HepG2 (cell line): ENCODE data around the gene CD72. TPM values are rescaled to one million over a fixed set of nuclear protein-coding genes. Genes with fewer than 3 reads are reported as not detected.
A peak's percentile ranks its signal among the peaks of the same experiment; 100 is the strongest.

Source experiments
- HNRNPH1 ChIP-seq: fragments of 200-400 bp; formaldehyde crosslinking; optimal IDR thresholded peaks from 2 replicates; pipeline ENCODE3; 2017; ENCODE audit warnings: mild to moderate bottlenecking, low read depth, low read length
- HNRNPL ChIP-seq: fragments of 200-400 bp; formaldehyde crosslinking; IDR thresholded peaks from 2 replicates; pipeline ENCODE4 v1.6.1; 2017; ENCODE audit warnings: mild to moderate bottlenecking, low read depth, low read length
- MAF1 ChIP-seq: sonication (generic); formaldehyde crosslinking; IDR thresholded peaks from 2 replicates; pipeline ENCODE4 v1.5.0; 2020; ENCODE audit warnings: missing genetic modification reagents, borderline replicate concordance
- MLXIP ChIP-seq: sonication (generic); formaldehyde crosslinking; IDR thresholded peaks from 2 replicates; pipeline ENCODE4 v1.9.0; 2021; ENCODE audit warnings: missing genetic modification reagents, borderline replicate concordance
- NFIC ChIP-seq: IDR thresholded peaks from 2 replicates; pipeline ENCODE4 v1.6.1; 2012; ENCODE audit warnings: mild to moderate bottlenecking, low read length, inconsistent platforms
- REXO4 ChIP-seq: sonication (generic); formaldehyde crosslinking; IDR thresholded peaks from 2 replicates; pipeline ENCODE4 v1.8.0; 2022; ENCODE audit warnings: missing genetic modification reagents, mild to moderate bottlenecking, borderline replicate concordance
- ZBTB7B ChIP-seq: sonication (generic); formaldehyde crosslinking; IDR thresholded peaks from 2 replicates; pipeline ENCODE4 v1.4.0; 2020; ENCODE audit warnings: missing genetic modification reagents
- ZMYM4 ChIP-seq: sonication (generic); formaldehyde crosslinking; IDR thresholded peaks from 2 replicates; pipeline ENCODE4 v1.8.1; 2023; ENCODE audit warnings: mild to moderate bottlenecking, missing genetic modification reagents
- ZNF225 ChIP-seq: sonication (generic); formaldehyde crosslinking; IDR thresholded peaks from 2 replicates; pipeline ENCODE4 v1.4.0; 2020; ENCODE audit warnings: mild to moderate bottlenecking, missing genetic modification reagents
- ZNF232 ChIP-seq: sonication (generic); formaldehyde crosslinking; IDR thresholded peaks from 2 replicates; pipeline ENCODE4 v1.4.0; 2020; ENCODE audit warnings: missing genetic modification reagents, borderline replicate concordance
- ZNF253 ChIP-seq: sonication (generic); formaldehyde crosslinking; IDR thresholded peaks from 2 replicates; pipeline ENCODE4 v1.8.0; 2022; ENCODE audit warnings: mild to moderate bottlenecking, missing genetic modification reagents, borderline replicate concordance
- ZNF326 ChIP-seq: sonication (generic); formaldehyde crosslinking; IDR thresholded peaks from 2 replicates; pipeline ENCODE4 v1.4.0; 2020; ENCODE audit warnings: missing genetic modification reagents, borderline replicate concordance
- ZNF577 ChIP-seq: sonication (generic); formaldehyde crosslinking; IDR thresholded peaks from 2 replicates; pipeline ENCODE4 v1.4.0; 2020; ENCODE audit warnings: mild to moderate bottlenecking, low read depth, missing genetic modification reagents, borderline replicate concordance
- ZNF75D ChIP-seq: sonication (generic); formaldehyde crosslinking; IDR thresholded peaks from 2 replicates; pipeline ENCODE4 v1.8.1; 2023; ENCODE audit warnings: missing genetic modification reagents, mild to moderate bottlenecking, borderline replicate concordance
- ZNF816 ChIP-seq: sonication (generic); formaldehyde crosslinking; IDR thresholded peaks from 2 replicates; pipeline ENCODE4 v1.8.0; 2022; ENCODE audit warnings: missing genetic modification reagents, mild to moderate bottlenecking, borderline replicate concordance
- ZNF83 ChIP-seq: sonication (generic); formaldehyde crosslinking; IDR thresholded peaks from 2 replicates; pipeline ENCODE4 v1.4.0; 2020; ENCODE audit warnings: missing genetic modification reagents, mild to moderate bottlenecking, borderline replicate concordance
- ZSCAN20 ChIP-seq: sonication (generic); formaldehyde crosslinking; IDR thresholded peaks from 2 replicates; pipeline ENCODE4 v1.4.0; 2020; ENCODE audit warnings: missing genetic modification reagents, mild to moderate bottlenecking, borderline replicate concordance
- polyA plus RNA-seq, 8 experiments: library from polyadenylated mRNA; depleted of rRNA in 3 of 8; stranded (reverse) in 7 of 8; unstranded in 1 of 8; fragments of >200 nt; fragmentation: Illumina TruSeq in 4 of 8; extraction: Trizol in 4 of 8; gene quantifications; 2 replicates each; pipeline versions ENCODE4 v1.2.1 to v1.2.3, GENCODE V29; 2011 to 2016; ENCODE audit warnings: low read depth in 4 of 8, missing spikeins in 1 of 8, mixed read lengths in 1 of 8; ENCODE audit not compliant: insufficient read depth in 1 of 8
- total RNA-seq, 5 experiments: library from RNA; depleted of rRNA; stranded (reverse); fragments of >200 nt; fragmentation: Illumina TruSeq; extraction: Trizol; gene quantifications; 2 replicates each; pipeline ENCODE4 v1.2.3, GENCODE V29; 2016; ENCODE audit warnings: low read depth in 1 of 5
- TF ChIP-seq, protein P1 (sequence below): IDR thresholded peaks from 2 replicates; pipeline ENCODE4 v1.6.1; 2012; ENCODE audit warnings: low read depth, low read length, improper control_type of control experiment
- TF ChIP-seq, protein P2 (sequence below): sonication (generic); formaldehyde crosslinking; conservative IDR thresholded peaks from 2 replicates; pipeline ENCODE4 v1.8.0; 2022; ENCODE audit warnings: low read depth, missing genetic modification reagents
- TF ChIP-seq, protein P3 (sequence below): IDR thresholded peaks from 2 replicates; pipeline ENCODE4 v1.6.1; 2016; ENCODE audit warnings: mild to moderate bottlenecking, missing biosample characterization, missing genetic modification reagents
- TF ChIP-seq, protein P4 (sequence below): sonication (generic); formaldehyde crosslinking; IDR thresholded peaks from 2 replicates; pipeline ENCODE4 v1.5.0; 2020; ENCODE audit warnings: missing genetic modification reagents, mild to moderate bottlenecking, borderline replicate concordance

CD72 gene
- total and polyA plus RNA-seq, 2 of the 13 experiments (the other 11 are each of a cell fraction or from before 2014, with no cell fraction given) = 0.18 to 1.1 TPM

GRCh38 chr9:35664531-35665470, 46.6 kb upstream of the CD72 start, which contains the start of gene ARHGEF39 (continued):
- TF ChIP-seq, protein P1, sequence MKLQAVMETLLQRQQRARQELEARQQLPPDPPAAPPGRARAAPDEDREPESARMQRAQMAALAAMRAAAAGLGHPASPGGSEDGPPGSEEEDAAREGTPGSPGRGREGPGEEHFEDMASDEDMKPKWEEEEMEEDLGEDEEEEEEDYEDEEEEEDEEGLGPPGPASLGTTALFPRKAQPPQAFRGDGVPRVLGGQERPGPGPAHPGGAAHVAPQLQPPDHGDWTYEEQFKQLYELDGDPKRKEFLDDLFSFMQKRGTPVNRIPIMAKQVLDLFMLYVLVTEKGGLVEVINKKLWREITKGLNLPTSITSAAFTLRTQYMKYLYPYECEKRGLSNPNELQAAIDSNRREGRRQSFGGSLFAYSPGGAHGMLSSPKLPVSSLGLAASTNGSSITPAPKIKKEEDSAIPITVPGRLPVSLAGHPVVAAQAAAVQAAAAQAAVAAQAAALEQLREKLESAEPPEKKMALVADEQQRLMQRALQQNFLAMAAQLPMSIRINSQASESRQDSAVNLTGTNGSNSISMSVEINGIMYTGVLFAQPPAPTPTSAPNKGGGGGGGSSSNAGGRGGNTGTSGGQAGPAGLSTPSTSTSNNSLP = no peak
- TF ChIP-seq ZNF816 (CRISPR knock-in tag) = no peak
- no peak for TF ChIP-seq ZNF225 (CRISPR knock-in tag)
- TF ChIP-seq ZNF83 (CRISPR knock-in tag) = no peak
- TF ChIP-seq, protein P2, sequence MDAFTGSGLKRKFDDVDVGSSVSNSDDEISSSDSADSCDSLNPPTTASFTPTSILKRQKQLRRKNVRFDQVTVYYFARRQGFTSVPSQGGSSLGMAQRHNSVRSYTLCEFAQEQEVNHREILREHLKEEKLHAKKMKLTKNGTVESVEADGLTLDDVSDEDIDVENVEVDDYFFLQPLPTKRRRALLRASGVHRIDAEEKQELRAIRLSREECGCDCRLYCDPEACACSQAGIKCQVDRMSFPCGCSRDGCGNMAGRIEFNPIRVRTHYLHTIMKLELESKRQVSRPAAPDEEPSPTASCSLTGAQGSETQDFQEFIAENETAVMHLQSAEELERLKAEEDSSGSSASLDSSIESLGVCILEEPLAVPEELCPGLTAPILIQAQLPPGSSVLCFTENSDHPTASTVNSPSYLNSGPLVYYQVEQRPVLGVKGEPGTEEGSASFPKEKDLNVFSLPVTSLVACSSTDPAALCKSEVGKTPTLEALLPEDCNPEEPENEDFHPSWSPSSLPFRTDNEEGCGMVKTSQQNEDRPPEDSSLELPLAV (CRISPR knock-in tag) = peak; percentile 94
- TF ChIP-seq ZBTB7B (CRISPR knock-in tag) = 0 out of 2 replicates have a peak, but pooled peaks have one; percentile 75
- peak; percentile 85; the same call in 1 of the 2 replicates for TF ChIP-seq REXO4 (CRISPR knock-in tag)
- peak; percentile 38; the same call in 1 of the 2 replicates for TF ChIP-seq ZSCAN20 (CRISPR knock-in tag)
- TF ChIP-seq NFIC = no peak
- TF ChIP-seq ZNF577 = no peak
- peak; percentile 91 for TF ChIP-seq HNRNPL
- TF ChIP-seq MLXIP (CRISPR knock-in tag) = no peak
- no peak for TF ChIP-seq ZNF232
- no peak for TF ChIP-seq ZNF75D (CRISPR knock-in tag)
- no peak for TF ChIP-seq HNRNPH1
- peak; percentile 92 for TF ChIP-seq ZMYM4 (CRISPR knock-in tag)
- TF ChIP-seq MAF1 = peak; percentile 60; the same call in 1 of the 2 replicates
- TF ChIP-seq ZNF326 (CRISPR knock-in tag) = no peak
- TF ChIP-seq, protein P3, sequence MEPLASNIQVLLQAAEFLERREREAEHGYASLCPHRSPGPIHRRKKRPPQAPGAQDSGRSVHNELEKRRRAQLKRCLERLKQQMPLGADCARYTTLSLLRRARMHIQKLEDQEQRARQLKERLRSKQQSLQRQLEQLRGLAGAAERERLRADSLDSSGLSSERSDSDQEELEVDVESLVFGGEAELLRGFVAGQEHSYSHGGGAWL (CRISPR knock-in tag) = peak; percentile 89
- TF ChIP-seq, protein P4, sequence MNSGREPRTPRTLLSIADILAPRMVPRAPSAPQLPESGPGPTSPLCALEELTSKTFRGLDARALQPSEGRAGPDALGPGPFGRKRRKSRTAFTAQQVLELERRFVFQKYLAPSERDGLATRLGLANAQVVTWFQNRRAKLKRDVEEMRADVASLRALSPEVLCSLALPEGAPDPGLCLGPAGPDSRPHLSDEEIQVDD = 0 out of 2 replicates have a peak, but pooled peaks have one; percentile 29
- TF ChIP-seq ZNF253 (CRISPR knock-in tag) = peak; percentile 94
